Esophagus muscularis mucosa (tissue), 3 donors: Measurements from ENCODE around the gene FAM151B.

Experiments used
- EP300 ChIP-seq: sonication (generic); formaldehyde crosslinking; IDR thresholded peaks from one replicate; pipeline ENCODE4 v1.6.1; 2017; ENCODE audit warnings: antibody characterized with exemption
- POLR2A ChIP-seq: fragments of 450-650 bp; IDR thresholded peaks from one replicate; pipeline ENCODE4 v1.6.1; 2017; ENCODE audit warnings: antibody characterized with exemption, moderate library complexity, mild to moderate bottlenecking, low read depth
- POLR2AphosphoS5 ChIP-seq, 2 donors: sonication (generic); formaldehyde crosslinking; IDR thresholded peaks; one replicate each; pipeline ENCODE4 v1.6.1; 2017; ENCODE audit warnings: antibody characterized with exemption in 2 of 2

DNA sequence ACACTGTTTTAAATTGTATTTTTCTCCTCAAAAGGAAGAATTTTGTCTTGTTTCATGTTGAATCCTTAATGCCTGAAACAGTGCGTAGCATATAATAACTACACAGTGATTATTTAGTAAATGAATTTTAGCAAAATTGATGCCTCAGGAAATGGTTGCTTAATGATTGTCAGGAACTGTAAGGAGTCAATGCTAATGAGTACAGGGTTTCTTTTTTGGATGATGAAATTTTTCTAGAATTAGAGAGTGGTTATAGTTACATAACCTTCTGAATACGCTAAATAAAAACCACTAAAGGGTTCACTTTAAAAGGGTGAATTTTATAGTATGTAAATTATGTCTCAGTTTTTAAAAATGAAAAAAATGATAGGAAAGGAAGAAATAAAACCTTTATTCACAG, 14.9 kb downstream of the FAM151B start:
- TF ChIP-seq POLR2AphosphoS5 (IDR thresholded peaks at IDR 0.05) (no peak), POLR2A (no peak), EP300 (no peak)
